Measurements from ENCODE around the gene TNS4.

DNA sequence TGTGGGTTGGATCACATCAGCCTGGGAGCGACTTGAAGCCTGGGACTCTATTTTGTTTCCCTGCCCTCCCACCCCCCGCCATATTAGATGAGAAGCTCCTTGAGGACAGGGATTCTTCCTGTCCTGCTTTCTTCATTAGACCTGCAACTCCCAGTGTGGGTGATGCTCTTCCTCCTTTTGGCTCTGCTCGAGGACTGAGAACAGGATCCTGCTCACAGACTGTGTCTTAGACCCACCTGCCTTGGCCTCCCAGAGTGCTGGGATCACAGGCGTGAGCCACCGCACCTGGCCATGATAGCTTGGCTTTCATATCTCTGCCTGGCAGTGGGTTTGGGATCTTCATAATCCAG is 21.5 kb upstream of the TNS4 start:
- TF ChIP-seq EZH2 (IDR thresholded peaks at IDR 0.05; ENCODE audit: insufficient read depth, poor library complexity, severe bottlenecking): no peak
- TF ChIP-seq EZH2phosphoT487 (IDR thresholded peaks at IDR 0.05; ENCODE audit: insufficient read depth, low read depth): no peak

All from GM23248 (cell line).